NCI-H345 treated with DMSO at 0.1 percent for 48 hours (cell line): ENCODE data around the gene EPN2.

Source experiments
- DNase-seq: peaks from one replicate; lab custom pipeline; 2025; ENCODE audit not compliant: unreplicated experiment; lab: John Stamatoyannopoulos, UW

The EPN2 gene

DNA sequence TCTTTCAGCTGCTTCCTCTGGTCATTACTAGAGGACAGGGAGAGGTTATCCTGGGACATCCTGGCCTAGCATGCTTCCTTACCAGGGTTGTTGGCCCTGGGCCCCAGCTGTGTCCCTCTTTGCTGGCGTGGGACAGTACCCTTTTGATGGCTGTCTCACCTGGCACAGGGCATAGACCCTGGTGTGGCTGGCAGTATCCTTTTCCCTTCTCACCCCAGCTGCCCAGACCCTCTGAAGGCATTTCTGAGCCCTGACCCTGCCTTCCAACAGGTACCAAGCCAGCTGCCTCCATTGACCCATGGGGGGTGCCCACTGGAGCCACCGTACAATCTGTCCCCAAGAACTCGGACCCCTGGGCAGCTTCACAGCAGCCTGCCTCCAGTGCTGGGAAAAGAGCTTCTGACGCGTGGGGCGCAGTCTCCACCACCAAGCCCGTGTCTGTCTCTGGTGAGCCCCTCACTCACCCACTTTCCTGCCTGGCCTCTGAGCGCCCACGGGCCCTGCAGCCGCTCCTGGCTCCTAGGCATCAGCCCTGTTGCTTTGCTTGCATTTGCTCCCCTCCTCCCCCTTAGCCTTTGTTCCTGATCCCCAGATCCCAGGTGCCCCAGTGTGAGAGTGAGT is 91.4 kb downstream of the EPN2 start:
- DNase-seq, result no peak

DNA sequence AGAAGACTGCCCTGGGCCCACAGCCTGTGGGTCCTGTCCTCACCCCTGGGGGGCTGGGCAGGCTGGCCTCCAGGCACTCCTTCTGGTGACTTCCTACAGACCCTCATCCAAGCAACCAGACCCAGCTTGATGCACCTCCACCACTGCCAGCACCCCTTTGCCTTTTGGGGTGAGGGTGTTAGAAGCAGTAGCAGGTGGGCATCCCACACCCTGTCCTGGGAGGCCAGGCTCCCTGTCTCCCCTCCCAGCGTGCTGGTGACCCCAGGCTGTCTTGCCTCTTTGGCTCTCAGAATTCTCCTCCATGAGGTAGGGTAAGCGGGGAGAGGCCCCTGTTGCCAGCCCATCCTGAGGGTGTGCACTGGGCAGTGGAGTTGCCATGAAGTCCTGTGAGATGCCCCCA is 92.0 kb downstream of the EPN2 start:
- DNase-seq, result no peak

DNA sequence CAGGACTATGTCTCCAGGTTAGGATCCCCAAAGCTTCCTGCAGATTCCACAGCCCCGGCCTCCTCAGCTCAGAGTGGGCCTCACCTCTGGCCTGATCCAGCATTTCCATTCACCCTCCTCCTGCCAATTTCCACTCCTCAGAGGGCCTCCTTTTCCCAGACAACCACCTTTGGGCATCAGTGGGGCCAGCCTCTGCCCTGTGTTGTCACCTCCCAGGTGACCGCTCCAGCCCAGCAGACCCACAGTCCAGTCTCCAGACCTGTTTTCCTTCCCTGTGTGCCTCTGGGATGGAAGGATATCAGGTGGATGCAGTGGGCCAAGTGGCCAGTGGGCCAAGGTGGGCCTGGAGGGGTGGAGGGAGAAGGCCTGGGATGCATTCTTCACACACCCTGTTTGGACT is 92.7 kb downstream of the EPN2 start:
- no peak for DNase-seq

DNA sequence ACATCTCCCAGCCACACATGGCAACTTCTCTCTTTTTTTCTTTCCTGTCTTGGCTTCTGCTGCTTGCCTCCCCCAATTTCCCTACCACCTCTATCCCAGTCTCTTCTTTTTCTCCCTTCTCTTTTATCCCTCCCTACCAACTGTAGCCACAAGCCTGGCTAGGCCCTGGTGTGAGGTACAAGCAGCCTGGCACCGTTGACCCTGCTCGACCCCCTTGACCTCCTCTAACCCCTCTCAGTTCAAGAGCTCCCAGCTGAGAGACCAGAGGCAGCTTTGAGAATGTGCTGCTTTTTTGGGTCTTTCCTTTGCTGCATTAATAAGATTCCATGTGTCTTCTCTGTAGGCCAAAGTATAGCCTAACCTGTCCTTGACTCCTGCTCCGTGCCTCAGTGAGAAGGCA is 93.1 kb downstream of the EPN2 start:
- DNase-seq, result no peak

DNA sequence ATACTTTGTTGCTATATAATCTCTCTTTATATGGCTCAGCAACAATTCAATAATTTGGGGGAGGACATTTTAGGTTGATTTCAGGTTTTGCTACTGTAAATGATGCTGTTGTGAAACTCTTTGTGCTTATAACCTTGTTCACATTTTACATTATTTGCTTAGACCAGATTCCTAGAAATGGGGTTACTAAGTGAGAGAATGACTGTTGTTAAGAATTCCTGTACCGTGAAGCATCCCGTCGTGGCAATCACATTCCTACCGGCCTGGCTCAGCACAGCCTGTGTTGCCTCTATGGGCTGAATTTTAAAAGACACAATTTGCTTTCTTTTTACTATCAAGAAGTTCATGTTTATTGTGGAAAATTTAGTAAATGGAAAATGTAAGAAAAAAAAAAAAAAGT is 94.0 kb downstream of the EPN2 start:
- no peak for DNase-seq

DNA sequence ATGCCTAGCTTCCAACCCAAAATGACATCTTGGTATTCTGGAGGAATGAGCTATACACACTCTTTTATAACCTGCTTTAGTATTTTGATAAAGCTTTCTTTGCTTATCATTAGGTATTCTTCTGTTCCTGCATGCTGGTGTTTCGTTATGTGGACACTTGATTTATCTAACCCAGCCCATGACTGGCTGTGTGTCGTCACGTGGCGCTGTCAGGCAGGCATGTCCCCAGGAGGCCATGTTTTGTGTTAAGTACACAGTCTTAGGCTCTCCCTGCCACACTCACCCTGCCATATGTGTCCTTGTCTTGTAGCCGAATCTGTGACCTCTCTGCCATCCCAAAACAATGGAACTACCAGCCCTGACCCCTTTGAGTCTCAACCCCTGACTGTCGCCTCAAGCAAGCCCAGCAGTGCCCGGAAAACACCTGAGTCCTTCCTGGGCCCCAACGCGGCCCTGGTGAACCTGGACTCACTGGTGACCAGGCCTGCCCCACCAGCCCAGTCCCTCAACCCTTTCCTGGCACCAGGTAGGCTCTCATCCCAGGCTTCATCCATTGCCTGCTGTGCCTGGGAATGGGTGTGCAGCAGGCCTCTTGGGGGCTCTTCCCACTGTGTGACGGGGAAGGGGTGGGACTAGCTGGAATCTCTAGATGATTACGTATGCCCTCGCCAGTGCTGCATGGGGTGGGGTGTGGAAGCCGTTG is 94.5 kb downstream of the EPN2 start:
- DNase-seq, result no peak

DNA sequence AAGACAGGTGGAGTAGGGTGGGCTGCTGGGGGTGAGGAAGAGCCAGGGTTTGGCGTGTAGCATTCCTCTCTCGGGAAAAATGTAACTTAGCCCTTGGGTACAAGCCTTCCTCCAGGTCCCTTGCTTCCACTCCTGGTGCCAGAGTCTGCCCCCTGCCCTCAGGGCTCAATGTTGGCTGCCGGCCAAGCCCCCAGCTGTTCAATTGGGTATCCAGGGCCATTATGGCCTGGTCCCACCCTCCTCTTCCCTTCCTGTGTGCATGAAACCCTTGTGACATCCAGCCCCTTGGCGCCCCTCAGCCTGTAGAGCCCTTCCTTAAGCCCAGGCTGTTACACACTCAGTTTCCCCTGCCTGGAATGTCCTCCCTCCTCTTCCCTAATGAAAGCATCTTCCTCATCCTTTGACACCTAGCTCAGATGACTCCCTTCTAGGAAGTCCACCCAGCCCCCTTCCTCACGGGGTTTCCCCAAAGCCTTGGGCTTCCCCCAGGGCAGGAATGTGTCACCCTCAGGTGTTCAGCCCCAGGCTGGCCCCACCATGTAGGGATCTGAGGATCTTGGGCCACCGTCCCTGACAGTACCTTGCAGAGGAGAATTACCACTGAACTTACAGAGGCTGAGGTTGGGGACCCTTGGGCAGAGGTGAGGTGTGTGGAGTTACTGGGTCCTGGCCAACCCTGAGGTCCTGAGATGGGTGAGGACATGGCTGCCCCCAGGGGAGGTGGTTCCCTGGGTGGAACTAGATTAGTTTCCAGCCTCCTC is 95.4 kb downstream of the EPN2 start:
- DNase-seq, result no peak

DNA sequence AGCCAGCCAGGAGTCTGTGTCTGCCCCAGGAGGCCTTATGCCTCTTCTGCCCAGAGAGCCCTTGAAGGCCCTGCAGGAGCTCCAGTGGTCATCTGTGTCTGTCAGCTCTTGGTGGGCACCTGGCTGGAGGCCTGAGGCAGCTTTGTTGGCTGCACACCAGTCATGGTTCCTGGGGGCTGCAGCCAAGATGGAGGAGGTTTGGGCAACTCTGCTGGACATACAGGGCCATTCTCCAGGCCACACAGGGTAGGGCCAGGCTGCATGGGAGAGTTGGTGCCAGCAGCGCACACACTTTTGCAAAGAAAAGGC is 95.9 kb downstream of the EPN2 start:
- no peak for DNase-seq

DNA sequence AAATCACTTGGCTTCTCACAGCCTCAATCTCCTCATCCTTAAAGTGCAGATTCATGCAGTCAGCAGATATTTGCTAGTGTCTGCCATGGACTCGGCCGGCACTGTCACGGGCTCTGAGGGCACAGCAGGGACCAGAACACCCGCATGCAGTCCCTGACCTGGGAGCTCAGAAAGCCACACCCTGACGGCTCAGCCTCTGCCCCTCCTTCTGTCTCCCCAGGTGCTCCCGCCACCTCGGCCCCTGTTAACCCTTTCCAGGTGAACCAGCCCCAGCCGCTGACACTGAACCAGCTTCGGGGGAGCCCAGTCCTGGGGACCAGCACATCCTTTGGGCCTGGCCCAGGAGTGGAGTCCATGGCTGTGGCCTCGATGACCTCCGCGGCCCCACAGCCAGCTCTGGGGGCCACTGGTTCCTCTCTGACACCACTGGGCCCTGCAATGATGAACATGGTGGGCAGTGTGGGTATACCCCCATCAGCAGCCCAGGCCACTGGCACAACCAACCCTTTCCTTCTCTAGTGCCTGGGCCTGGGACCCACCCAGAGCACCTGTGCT is 96.6 kb downstream of the EPN2 start:
- no peak for DNase-seq

DNA sequence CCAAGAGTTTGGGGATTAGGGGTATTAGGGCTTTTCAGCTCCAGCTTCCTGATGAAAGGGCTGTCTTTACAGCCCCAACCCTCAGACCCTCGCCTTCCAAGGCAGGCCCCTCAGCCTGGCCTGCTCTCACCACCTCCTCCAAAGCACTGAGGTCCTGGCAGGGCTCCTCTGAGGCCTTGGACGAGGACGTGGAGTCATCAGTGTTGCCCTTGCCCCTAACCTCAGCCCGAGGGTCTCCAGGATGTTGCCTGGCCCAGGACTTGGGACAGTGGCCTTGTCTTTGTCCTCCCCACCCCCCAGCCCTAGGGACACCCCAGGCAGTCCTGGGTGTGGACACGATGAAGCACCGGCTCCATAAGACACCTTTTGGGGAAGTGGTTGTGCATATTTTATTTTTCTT is 97.2 kb downstream of the EPN2 start:
- no peak for DNase-seq

DNA sequence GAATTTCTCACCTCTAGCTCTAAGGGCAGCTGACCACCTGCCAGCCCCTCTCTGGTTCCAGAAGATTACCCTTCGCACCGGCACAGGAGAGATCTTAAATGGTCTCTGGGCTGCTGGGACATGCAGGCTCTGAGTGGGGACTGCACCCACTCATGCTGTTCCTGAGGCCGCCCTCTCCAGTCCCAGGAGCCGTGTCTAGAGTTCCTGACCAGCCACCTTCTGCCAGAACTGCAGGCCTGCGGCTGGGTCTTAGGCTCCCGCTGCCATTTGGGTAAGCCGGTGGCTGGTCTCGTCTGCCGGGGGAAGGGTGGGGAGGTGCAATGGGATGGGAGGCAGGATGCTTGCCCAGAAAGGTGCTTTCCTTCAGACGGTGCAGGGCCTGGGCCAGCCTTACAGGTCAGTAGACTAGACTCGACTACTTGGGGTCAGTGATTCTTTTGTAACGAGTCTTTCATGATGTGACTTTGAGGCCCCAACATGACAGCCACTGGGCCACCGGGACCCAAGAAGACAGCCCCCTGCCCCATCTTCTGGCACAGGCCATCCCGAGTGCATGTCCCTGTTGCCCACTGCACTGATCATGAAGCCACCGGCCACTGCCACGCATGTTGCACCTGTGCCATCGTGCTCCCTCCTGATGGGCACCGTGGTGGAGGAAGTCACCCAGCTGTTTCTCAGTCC is 98.9 kb downstream of the EPN2 start:
- DNase-seq, result no peak

DNA sequence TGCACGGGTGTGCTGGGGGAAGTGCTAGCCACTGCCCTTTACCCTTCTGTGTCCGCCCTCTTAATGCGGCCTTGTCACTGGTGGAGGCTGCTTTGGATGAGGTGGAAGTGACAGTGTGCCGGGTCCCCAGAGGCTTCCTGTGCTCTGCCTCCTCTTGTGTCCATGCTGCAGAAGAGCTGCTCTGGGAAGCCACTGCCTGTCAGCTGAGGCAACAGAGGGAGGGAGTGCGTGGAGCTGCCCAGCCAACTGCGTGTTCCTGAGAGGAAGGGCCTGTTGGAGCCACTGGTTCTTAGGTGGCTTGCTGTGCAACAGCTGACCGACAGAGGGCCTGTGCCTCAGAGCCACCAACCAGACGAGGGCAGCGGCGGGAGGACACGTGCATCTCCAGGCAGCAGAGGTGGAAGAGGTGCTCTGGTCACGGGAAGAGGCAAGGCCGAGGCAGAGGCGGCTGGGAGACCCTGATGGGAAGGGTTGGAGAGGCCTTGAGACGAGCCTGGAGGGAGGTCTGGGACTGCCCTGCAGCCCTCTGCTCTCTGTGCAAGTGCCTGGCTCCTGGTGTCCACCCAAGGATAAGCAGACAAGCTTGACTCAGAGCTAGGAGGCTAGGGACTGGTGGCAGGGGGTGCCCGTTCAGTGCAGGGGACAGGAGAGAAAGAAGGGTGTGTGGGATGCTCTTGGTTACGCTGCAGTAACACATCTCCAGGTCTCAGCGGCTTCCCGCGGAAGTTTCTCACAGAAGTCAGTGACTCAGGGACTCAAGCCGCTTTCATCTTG is 100.0 kb downstream of the EPN2 start:
- DNase-seq, result no peak

DNA sequence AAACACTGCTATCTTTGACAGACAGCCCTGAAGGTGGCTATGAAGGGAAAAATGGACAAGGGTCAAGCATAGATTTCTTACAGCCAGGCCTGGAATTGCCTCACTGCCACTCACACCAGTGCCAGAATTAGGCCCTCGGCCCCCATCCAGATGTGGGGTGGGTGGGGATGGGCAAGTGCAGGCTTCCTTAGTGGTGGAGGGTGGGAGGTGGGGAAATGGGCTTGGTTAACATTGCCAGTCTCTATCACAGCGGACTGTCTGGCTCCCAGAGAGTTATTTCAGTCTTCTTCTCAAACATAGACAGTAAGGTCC is 100.5 kb downstream of the EPN2 start:
- DNase-seq, result no peak

DNA sequence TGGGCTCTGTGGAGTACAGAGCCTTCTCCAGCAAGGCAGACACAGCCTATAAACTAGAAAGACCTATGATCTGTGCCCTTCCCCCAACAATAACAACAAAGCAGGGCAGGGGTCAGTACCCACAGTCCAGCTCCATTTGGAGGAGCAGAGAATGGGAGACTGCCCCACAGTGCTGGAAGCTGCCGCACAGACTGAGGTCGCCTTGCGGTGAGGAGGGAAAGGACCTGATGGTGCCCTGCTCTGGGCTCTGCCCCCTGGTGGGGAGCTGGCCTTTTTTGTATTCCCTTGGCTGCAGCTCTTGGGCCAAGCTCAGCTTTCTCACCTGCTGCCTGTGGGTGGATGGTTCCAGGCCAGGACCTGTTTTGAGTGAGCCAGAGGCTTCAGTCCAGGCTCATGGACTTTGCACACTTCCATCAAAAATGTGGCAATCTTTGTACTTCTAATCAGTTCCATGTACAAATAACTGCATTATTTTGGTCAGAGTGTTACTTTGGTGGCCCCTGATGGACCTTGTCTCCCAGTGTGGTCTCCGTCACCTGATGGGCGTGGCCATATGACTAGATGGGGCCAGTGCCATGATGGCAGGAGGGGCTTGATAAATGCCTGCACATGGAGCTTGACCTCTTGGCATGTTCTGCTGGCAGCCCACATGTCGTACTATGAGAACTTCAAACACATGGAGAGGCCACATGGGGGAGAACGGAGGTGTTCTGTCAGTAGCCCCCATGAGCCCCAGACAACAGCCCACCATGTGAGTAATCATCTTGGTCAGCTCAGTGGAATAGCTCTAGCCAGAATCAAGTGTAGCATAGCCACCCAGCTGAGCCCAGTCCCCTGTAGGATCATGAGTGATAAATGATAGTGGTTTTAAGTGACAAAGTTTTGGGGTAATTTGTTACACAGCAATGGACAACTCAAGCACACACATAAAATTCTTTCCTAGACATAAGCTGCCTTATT is 101.1 kb downstream of the EPN2 start:
- DNase-seq, result no peak

DNA sequence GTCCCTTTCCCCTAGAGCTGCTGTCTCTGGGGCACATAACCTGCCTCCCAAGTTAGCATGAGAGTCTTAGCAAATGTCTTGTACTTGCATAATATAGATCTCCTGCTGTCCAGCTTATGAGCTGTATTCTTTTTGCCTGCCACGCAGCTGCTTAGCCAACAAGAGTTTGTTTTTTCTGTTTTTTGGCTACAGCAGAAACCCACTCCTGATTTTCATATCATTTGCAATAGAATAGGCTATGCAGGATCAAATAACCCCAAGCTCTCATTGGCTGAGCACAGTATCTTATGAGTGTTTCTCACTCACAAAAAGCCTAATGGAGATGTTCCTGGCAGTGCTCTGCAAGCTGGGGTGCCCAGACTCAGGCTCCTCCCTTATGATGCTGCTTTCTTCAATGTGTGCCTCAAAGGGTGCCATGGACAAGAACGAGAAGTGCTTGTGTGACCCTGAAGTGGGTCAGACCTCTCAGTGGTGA is 102.2 kb downstream of the EPN2 start:
- no peak for DNase-seq

DNA sequence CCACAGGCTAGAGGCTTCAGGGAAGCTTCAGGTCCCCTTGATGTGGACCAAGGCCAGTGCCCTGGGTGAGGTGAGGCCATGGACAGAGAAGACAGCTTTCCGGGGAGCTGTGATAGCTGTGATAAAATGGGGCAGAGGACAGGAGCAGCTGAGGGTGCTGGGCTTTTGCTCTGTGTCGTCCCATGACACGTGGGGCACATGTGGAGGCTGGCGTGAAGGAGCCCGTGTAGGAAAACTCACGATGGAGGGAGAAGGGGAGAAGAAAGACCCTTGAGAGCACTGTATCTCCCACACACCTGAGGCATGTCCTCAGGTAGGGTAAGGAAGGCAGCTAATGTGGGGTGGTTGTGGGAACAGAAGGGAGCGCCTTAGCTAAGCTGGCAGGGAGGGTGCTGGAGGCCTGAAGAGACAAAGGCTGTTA is 104.1 kb downstream of the EPN2 start:
- DNase-seq, result no peak

DNA sequence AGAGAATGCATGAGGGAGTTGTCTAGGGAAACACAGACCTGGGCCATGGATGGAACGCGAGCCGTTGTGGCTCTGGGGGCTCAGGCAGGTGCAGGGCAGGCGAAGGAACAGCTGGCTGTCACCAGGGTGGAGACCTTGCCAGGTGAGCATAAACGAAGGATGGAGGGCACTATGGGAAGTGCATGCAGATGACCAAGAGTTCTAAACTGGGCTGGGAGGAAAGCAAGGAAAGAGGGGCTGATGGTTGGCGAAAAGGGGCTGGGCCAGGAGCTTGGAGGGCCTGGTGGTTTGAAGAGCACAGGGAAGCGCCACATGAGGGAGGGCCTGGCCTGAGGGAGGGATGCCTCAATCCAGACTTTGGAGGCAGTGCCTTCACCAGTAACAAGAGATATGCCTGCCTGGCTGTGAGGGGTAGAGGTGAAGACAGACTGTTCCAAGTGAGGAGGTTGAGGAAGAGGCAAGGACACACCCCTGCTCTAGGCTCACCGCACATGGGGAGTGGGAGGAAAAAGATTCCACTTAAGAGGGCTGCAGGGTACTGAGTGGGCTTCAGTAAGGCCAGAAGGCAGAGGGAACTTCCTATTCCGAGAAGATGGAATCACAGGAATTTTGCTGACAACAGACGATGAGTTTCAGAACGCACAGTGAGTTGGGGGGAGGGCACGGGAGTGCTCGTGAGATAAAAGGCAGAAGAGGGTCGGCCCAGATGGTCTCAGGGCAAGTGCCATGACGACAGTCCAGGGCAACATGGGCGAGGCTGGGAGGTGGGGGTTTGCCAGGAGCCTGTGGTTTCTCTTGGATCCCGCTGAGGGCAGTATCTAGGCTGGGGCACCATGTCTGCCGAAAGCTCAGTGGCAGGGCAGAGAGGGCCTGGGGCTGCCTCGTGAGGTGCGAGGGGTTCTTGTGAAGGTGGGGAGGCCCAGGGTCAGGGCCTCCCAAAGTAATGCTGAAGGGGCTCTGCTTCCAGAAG is 104.8 kb downstream of the EPN2 start:
- DNase-seq, result no peak

DNA sequence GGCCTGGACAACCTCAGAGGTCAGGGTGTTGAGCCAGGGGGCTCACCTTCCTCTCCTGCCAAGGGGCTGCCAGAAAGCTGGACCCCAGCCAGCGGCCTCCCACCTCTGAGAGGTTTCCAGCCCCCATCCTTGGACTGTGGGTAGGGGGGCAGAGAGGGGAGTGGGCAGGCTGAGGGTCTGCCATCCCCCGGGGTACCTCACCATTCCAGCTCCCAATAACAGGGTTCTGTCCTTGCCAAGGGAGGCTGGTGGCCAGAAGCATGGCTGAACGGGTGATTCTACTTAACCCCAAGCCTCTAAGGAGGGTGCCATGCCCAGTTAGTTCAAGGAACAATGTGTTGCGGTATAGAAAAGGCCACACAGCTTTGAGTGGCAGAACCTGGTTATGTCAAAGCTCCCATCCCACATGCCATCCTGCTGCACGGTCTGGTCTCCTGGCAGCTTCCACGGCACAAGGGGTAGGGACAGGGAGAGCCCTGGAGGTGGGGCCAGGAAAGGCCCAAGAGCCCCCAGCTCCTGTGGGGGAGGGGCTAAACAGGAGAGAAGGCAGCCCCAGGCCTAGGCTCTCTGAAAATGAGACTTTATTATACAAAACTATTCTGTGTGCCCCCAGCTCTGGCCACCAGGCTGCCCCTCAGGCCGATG is 105.6 kb downstream of the EPN2 start:
- no peak for DNase-seq
